ENCODE measurements around the gene CALR.

CALR gene

GRCh38 chr19:12938779-12939601, 581 bp downstream of the CALR start:
- H3K36me3 ChIP-seq, result peaks cover 49 to 53% (median 51%) of the 10 kb centered on the region in 11 experiments
- peaks cover 64 to 72% (median 69%) of the 10 kb centered on the region in 10 experiments for H3K4me1 ChIP-seq
- H4K20me1 ChIP-seq, result peaks cover 51 to 55% (median 54%) of the 10 kb centered on the region in 11 experiments

DNA sequence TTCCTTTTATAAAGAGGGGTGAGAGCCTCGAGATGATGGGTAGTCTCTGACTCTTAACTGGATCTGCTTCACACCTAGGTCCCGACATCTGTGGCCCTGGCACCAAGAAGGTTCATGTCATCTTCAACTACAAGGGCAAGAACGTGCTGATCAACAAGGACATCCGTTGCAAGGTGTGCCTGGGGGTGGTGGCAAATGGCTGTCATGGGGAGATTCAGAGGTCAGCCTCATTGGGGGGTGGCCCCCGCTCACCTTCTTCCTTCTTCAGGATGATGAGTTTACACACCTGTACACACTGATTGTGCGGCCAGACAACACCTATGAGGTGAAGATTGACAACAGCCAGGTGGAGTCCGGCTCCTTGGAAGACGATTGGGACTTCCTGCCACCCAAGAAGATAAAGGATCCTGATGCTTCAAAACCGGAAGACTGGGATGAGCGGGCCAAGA, 1.6 kb downstream of the CALR start:
- H3K27ac ChIP-seq, result peak overlapping the region; percentile 92 to 99 (median 97); a peak in 20 of 22 replicates
- peaks cover 57 to 65% (median 63%) of the 10 kb centered on the region in 11 experiments for H4K20me1 ChIP-seq
- no peak for TF ChIP-seq Cebpa-rat (IDR thresholded peaks at IDR 0.05)
- H3K4me2 ChIP-seq, result peak overlapping the region; percentile 85 to 99 (median 97)
- peaks cover 63 to 78% (median 72%) of the 10 kb centered on the region in 10 experiments for H3K4me1 ChIP-seq
- peak overlapping the region; percentile 96 to 100 (median 99) for H3K9ac ChIP-seq
- H3K36me3 ChIP-seq, result peaks cover 59 to 63% (median 61%) of the 10 kb centered on the region in 11 experiments
- H3K9me3 ChIP-seq (replicated peaks in 1 of 11), result no peaks in the 10 kb centered on the region
- H3K4me3 ChIP-seq, result peak overlapping the region; percentile 84 to 100 (median 97)
- H3K27me3 ChIP-seq, result no peaks in the 10 kb centered on the region

More at GRCh38 chr19:12938779-12939601, 581 bp downstream of the CALR start:
- no peak for TF ChIP-seq Cebpa-rat (IDR thresholded peaks at IDR 0.05)
- H3K27ac ChIP-seq, result peak overlapping the region; percentile 92 to 99 (median 97)
- H3K4me3 ChIP-seq, result peak overlapping the region; percentile 84 to 100 (median 97)
- H3K9ac ChIP-seq, result peak overlapping the region; percentile 96 to 100 (median 99)
- no peaks in the 10 kb centered on the region for H3K9me3 ChIP-seq (replicated peaks in 1 of 11)
- H3K27me3 ChIP-seq, result no peaks in the 10 kb centered on the region
- peak overlapping the region; percentile 85 to 99 (median 97) for H3K4me2 ChIP-seq

DNA sequence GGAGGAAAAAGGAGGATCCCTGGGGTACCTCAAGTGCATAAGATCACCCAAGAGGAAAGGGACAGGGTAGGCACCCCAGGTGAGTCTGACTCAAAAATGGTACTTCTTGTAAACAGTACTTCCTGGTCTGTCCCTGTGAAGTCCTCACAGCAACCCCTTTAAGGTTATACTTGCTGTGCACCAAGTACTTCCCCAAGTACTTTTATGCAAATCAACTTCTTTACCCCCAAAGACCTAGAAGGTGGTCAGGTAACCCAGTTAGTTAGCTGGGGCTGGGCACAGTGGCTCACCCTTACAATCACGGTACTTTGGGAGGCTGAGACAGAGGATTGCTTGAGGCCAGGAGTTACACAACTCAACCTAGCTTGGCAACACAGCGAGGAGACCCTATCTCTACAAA, 2.5 kb downstream of the CALR start:
- peak overlapping the region in 10 of 11 experiments; percentile 92 to 99 (median 97); a peak in 15 of 22 replicates for H3K27ac ChIP-seq
- peak overlapping the region; percentile 85 to 99 (median 97) for H3K4me2 ChIP-seq
- H3K27me3 ChIP-seq, result no peaks in the 10 kb centered on the region

GRCh38 chr19:12943437-12944044, 5.1 kb downstream of the CALR start:
- peak overlapping the region in 5 of 10 experiments; percentile 27 to 100 (median 36); a peak in 7 of 20 replicates for H3K4me3 ChIP-seq
- H3K27ac ChIP-seq, result peak overlapping the region in 3 of 11 experiments; percentile 13 to 32 (median 23); a peak in 3 of 22 replicates
- H3K4me1 ChIP-seq, result peaks cover 64 to 79% (median 75%) of the 10 kb centered on the region in 10 experiments
- peak overlapping the region; percentile 12 to 66 (median 46); a peak in 18 of 22 replicates for H3K9ac ChIP-seq
- H3K36me3 ChIP-seq, result peaks cover 75 to 84% (median 81%) of the 10 kb centered on the region in 11 experiments
- peak overlapping the region; percentile 46 to 99 (median 97) for H3K4me2 ChIP-seq
- no peaks in the 10 kb centered on the region for H3K9me3 ChIP-seq (replicated peaks in 1 of 11)
- no peaks in the 10 kb centered on the region for H3K27me3 ChIP-seq
- no peak for TF ChIP-seq Cebpa-rat (IDR thresholded peaks at IDR 0.05)
- peaks cover 57 to 87% (median 72%) of the 10 kb centered on the region in 11 experiments for H4K20me1 ChIP-seq

More for the DNA sequence above, 2.5 kb downstream of the CALR start:
- peaks cover 63 to 77% (median 75%) of the 10 kb centered on the region in 10 experiments for H3K4me1 ChIP-seq
- no peak for TF ChIP-seq Cebpa-rat (IDR thresholded peaks at IDR 0.05)
- H3K9me3 ChIP-seq (replicated peaks in 1 of 11), result no peaks in the 10 kb centered on the region
- H3K36me3 ChIP-seq, result peaks cover 62 to 66% (median 63%) of the 10 kb centered on the region in 11 experiments
- H3K4me3 ChIP-seq, result peak overlapping the region; percentile 84 to 100 (median 97)
- H3K9ac ChIP-seq, result peak overlapping the region; percentile 96 to 100 (median 99)
- H4K20me1 ChIP-seq, result peaks cover 57 to 70% (median 66%) of the 10 kb centered on the region in 11 experiments

- Histone ChIP-seq H3K27me3 (no peaks in the 10 kb centered on the region), H3K4me3 (peak overlapping the region in 2 of 10 experiments; percentile 46 to 100; a peak in 5 of 20 replicates), H4K20me1 (peaks cover 50 to 87% (median 73%) of the 10 kb centered on the region in 11 experiments), H3K9ac (peak overlapping the region in 10 of 11 experiments; percentile 26 to 99 (median 65); a peak in 15 of 22 replicates), H3K27ac (peak overlapping the region in 7 of 11 experiments; percentile 19 to 96 (median 84); a peak in 11 of 22 replicates), H3K4me2 (peak overlapping the region; percentile 16 to 99 (median 49); a peak in 18 of 22 replicates), H3K36me3 (peaks cover 79 to 87% (median 84%) of the 10 kb centered on the region in 11 experiments), H3K4me1 (peaks cover 70 to 85% (median 81%) of the 10 kb centered on the region in 10 experiments), H3K9me3 (replicated peaks in 1 of 11) (no peaks in the 10 kb centered on the region)
- no peak for TF ChIP-seq Cebpa-rat (IDR thresholded peaks at IDR 0.05)
Observed at GRCh38 chr19:12944104-12944674, 5.8 kb downstream of the CALR start.

DNA sequence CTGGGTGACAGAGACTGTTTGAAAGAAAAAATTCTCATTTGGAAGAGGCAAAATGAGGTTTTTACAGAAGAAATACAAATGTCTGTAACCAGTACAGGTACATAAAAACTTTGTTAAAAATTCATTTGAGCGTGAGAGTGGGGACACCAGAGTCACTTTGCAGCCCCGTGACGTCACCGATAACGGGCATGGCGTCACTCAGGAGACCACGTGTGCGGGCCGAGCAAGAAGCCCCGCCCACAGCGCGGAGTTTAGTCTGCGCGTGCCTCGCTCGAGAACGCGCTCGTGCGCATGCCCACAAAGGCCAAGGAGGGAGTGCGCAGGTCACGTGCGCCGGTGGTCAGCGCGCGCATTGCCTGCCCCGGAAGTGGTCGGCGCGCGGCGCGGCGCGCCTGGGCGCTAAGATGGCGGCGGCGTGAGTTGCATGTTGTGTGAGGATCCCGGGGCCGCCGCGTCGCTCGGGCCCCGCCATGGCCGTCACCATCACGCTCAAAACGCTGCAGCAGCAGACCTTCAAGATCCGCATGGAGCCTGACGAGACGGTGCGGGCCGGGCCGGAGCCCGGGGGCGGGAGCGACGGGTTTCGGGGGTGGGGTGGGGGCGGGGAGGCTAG, 7.2 kb downstream of the CALR start, which contains the start of gene RAD23A:
Gene RAD23A (plus strand): TSS at position 384 of the 613 bp plus-strand sequence. CDS start 87 bp downstream, at position 471.
- Histone ChIP-seq H3K36me3 (peaks cover 79 to 87% (median 84%) of the 10 kb centered on the region in 11 experiments), H3K27me3 (no peaks in the 10 kb centered on the region), H3K4me2 (peak within 1 kb of the TSS; percentile 85 to 99 (median 95)), H3K4me3 (peak within 1 kb of the TSS; percentile 62 to 100 (median 84)), H3K9me3 (replicated peaks in 1 of 11) (no peaks in the 10 kb centered on the region), H3K9ac (peak within 1 kb of the TSS; percentile 88 to 99 (median 96)), H3K4me1 (peaks cover 72 to 88% (median 85%) of the 10 kb centered on the region in 10 experiments), H3K27ac (peak within 1 kb of the TSS; percentile 74 to 97 (median 94)), H4K20me1 (peaks cover 36 to 86% (median 65%) of the 10 kb centered on the region in 11 experiments)
- no peak for TF ChIP-seq Cebpa-rat (IDR thresholded peaks at IDR 0.05)

- Histone ChIP-seq H3K4me2 (peak overlapping the region; percentile 85 to 98 (median 94)), H3K4me1 (peaks cover 69 to 88% (median 85%) of the 10 kb centered on the region in 10 experiments), H3K36me3 (peaks cover 79 to 87% (median 84%) of the 10 kb centered on the region in 11 experiments), H4K20me1 (peaks cover 30 to 86% (median 64%) of the 10 kb centered on the region in 11 experiments; a peak in 21 of 22 replicates), H3K4me3 (peak overlapping the region; percentile 62 to 100 (median 84)), H3K9ac (peak overlapping the region; percentile 88 to 99 (median 96)), H3K27ac (peak overlapping the region; percentile 74 to 97 (median 94)), H3K9me3 (replicated peaks in 1 of 11) (no peaks in the 10 kb centered on the region), H3K27me3 (no peaks in the 10 kb centered on the region)
- no peak for TF ChIP-seq Cebpa-rat (IDR thresholded peaks at IDR 0.05)
Observed at GRCh38 chr19:12946092-12946721, 7.8 kb downstream of the CALR start.

All from BLaER1 treated with 17β-estradiol and CSF1 and Interleukin-3, amounts not matched to agents 10 nM and 100 nM (cell line).